ENCODE data around the gene NDE1.

- TF ChIP-seq CTCF (conservative IDR thresholded peaks at IDR 0.05 in 1 of 2, IDR thresholded peaks at IDR 0.05 in 1 of 2; ENCODE audit: low read depth in 1 of 2, low read length in 2 of 2), result no peak
- no peak for TF ChIP-seq EZH2 (IDR thresholded peaks at IDR 0.05; ENCODE audit: low read length, missing control alignments)
Observed at GRCh38 chr16:15773968-15774367, 123.9 kb downstream of the NDE1 start.

Data from fibroblast of lung (primary cell).